OCI-LY7 (cell line): ENCODE data around the gene DIAPH3.

Source experiments
- CTCF ChIP-seq: fragments of 200-600 bp; sonication (generic); conservative IDR thresholded peaks from 2 replicates; pipeline ENCODE4 v1.5.1; 2014; ENCODE audit warnings: mild to moderate bottlenecking, antibody characterized with exemption, low read length, moderate library complexity, mixed read lengths
- EZH2phosphoT487 ChIP-seq: fragments of 200-600 bp; sonication (generic); IDR thresholded peaks from 2 replicates; pipeline ENCODE4 v1.6.1; 2018; ENCODE audit warnings: low read depth, borderline replicate concordance, mild to moderate bottlenecking, mixed run types, antibody characterized with exemption, low read length, moderate library complexity, mixed read lengths

GRCh38 chr13:59623206-59623915, 540.4 kb downstream of the DIAPH3 start:
- TF ChIP-seq CTCF (no peak), EZH2phosphoT487 (no peak)
